Cardiac septum (tissue), 1 donor: ENCODE measurements around the gene RCBTB1. TPM values are rescaled to one million over a fixed set of nuclear protein-coding genes. Genes with fewer than 3 reads are reported as not detected.
A peak's percentile ranks its signal among the peaks of the same experiment; 100 is the strongest.
"Not testable (repeated sequence)": the region's sequence is repeated elsewhere in the genome, so short reads cannot be mapped to it uniquely, and the experiment has no call there.

ENCODE experiments used
- DNase-seq: peaks from one replicate; pipeline ENCODE4 v3.0.0-alpha.2; 2020; ENCODE audit warnings: low spot score
- intact Hi-C: fragments of 100-400 bp; cut with DNase I; formaldehyde crosslinking; loops from one replicate; pipeline ENCODE4 v1.14.0; 2022
- long read RNA-seq: library from polyadenylated mRNA; unstranded; transcript quantifications from one replicate; pipeline ENCODE4 v2.0.0, GENCODE V29; 2021
- total RNA-seq: library from RNA; stranded (reverse); fragmentation: NEBNext Ultra II Directional; extraction: Animal tissue kit (Norgen Biotek cat#: 25700); gene quantifications from one replicate; pipeline ENCODE4 v1.2.1, GENCODE V29; 2021
- donor health status: DM: no; HTN: no; CAD: no.

The RCBTB1 gene
- total RNA-seq = 15.9 TPM
- long read RNA-seq, full-length matches to known transcripts = 22 of 37 reads
- long read RNA-seq, partial matches to known transcripts = 6 of 37 reads
- long read RNA-seq, other reads (novel, unspliced or antisense) = 9 of 37 reads

GRCh38 chr13:49585220-49586157 lies at the start of gene RCBTB1:
Gene RCBTB1 (minus strand): TSS chr13:49585558. CDS start chr13:49567279, 18,279 bp downstream.
- intact Hi-C loops = loop anchor here (2.0 to 5.0 kb wide), 2 partner anchors 88 to 139 kb away; partner anchors contain the start of gene PHF11

GRCh38 chr13:49633710-49634109 lies 48.4 kb upstream of the RCBTB1 start:
- no peak for DNase-seq
- intact Hi-C loops = no loop called here

More at GRCh38 chr13:49585220-49586157, at the start of gene RCBTB1:
- DNase-seq = peak; percentile 83

GRCh38 chr13:49632156-49632555 lies 46.8 kb upstream of the RCBTB1 start:
- no peak for DNase-seq
- intact Hi-C loops = no loop called here

GRCh38 chr13:49630580-49630979 lies 45.2 kb upstream of the RCBTB1 start:
- DNase-seq = no peak
- intact Hi-C loops = no loop called here

- no peak for DNase-seq
- intact Hi-C loops = no loop called here
These were observed 44.6 kb upstream of the RCBTB1 start for GRCh38 chr13:49629947-49630346.

- intact Hi-C loops = no loop called here
- no peak for DNase-seq
These were observed 44.0 kb upstream of the RCBTB1 start for GRCh38 chr13:49629196-49629938.

GRCh38 chr13:49627831-49628652 lies 42.7 kb upstream of the RCBTB1 start, which contains the start of gene ARL11:
Gene ARL11 (plus strand): TSS chr13:49628507. CDS start chr13:49630448, 1,941 bp downstream.
- peak; percentile 93 for DNase-seq
- intact Hi-C loops = no loop called here

- DNase-seq = peak; percentile 78
- intact Hi-C loops = no loop called here
These were observed 40.2 kb upstream of the RCBTB1 start for GRCh38 chr13:49625392-49626079.

- intact Hi-C loops = no loop called here
- DNase-seq = no peak
These were observed 38.9 kb upstream of the RCBTB1 start for GRCh38 chr13:49624229-49624628.

- DNase-seq = no peak
- intact Hi-C loops = no loop called here
These were observed 37.0 kb upstream of the RCBTB1 start for GRCh38 chr13:49622174-49622946.

GRCh38 chr13:49620170-49620621 lies 34.8 kb upstream of the RCBTB1 start:
- intact Hi-C loops = no loop called here
- no peak for DNase-seq

- intact Hi-C loops = no loop called here
- no peak for DNase-seq
These were observed 31.3 kb upstream of the RCBTB1 start for GRCh38 chr13:49616676-49617065.

- no peak for DNase-seq
- intact Hi-C loops = no loop called here
These were observed 30.7 kb upstream of the RCBTB1 start for GRCh38 chr13:49615836-49616675.

GRCh38 chr13:49612042-49612441 lies 26.7 kb upstream of the RCBTB1 start:
- intact Hi-C loops, DNase-seq: not testable (repeated sequence)

- intact Hi-C loops = no loop called here
- no peak for DNase-seq
These were observed 24.8 kb upstream of the RCBTB1 start for GRCh38 chr13:49610176-49610575.

- intact Hi-C loops = loop anchor here (5.0 to 10.0 kb wide), 3 partner anchors 54 to 166 kb away; partner anchors contain the start of genes CAB39L, PHF11 and SETDB2
- DNase-seq = no peak
These were observed 23.4 kb upstream of the RCBTB1 start for GRCh38 chr13:49608651-49609331.
